ENCODE data around the gene ARAP2.

ARAP2 gene

GRCh38 chr4:36244257-36245082, at the start of gene ARAP2:
Gene ARAP2 (minus strand): TSS chr4:36244514. CDS start chr4:36229486, 15,028 bp downstream.
- DNase-seq (ENCODE audit: low read depth), result no peak

GRCh38 chr4:36292556-36293188, 48.4 kb upstream of the ARAP2 start:
- DNase-seq (ENCODE audit: low read depth), result no peak

- DNase-seq (ENCODE audit: low read depth), result no peak
These were observed 46.3 kb upstream of the ARAP2 start for GRCh38 chr4:36290641-36291040.

GRCh38 chr4:36288731-36289426, 44.6 kb upstream of the ARAP2 start:
- no peak for DNase-seq (ENCODE audit: low read depth)

- no peak for DNase-seq (ENCODE audit: low read depth)
These were observed 42.2 kb upstream of the ARAP2 start for GRCh38 chr4:36286481-36286871.

GRCh38 chr4:36285784-36286480, 41.6 kb upstream of the ARAP2 start:
- DNase-seq (ENCODE audit: low read depth), result no peak

- no peak for DNase-seq (ENCODE audit: low read depth)
These were observed 39.7 kb upstream of the ARAP2 start for GRCh38 chr4:36283912-36284465.

- DNase-seq (ENCODE audit: low read depth), result no peak
These were observed 38.3 kb upstream of the ARAP2 start for GRCh38 chr4:36282503-36283030.

GRCh38 chr4:36281384-36282106, 37.2 kb upstream of the ARAP2 start, which contains the start of gene DTHD1:
Gene DTHD1 (plus strand): TSS chr4:36281616. CDS start chr4:36281759, 143 bp downstream.
- DNase-seq (ENCODE audit: low read depth), result no peak

GRCh38 chr4:36280555-36280954, 36.2 kb upstream of the ARAP2 start:
- DNase-seq (ENCODE audit: low read depth), result no peak

- DNase-seq (ENCODE audit: low read depth), result no peak
These were observed 34.5 kb upstream of the ARAP2 start for GRCh38 chr4:36278789-36279188.

- no peak for DNase-seq (ENCODE audit: low read depth)
These were observed 33.2 kb upstream of the ARAP2 start for GRCh38 chr4:36277533-36277932.

GRCh38 chr4:36274158-36274557, 29.8 kb upstream of the ARAP2 start:
- no peak for DNase-seq (ENCODE audit: low read depth)

GRCh38 chr4:36273276-36273675, 29.0 kb upstream of the ARAP2 start:
- no peak for DNase-seq (ENCODE audit: low read depth)

- no peak for DNase-seq (ENCODE audit: low read depth)
These were observed 25.3 kb upstream of the ARAP2 start for GRCh38 chr4:36269533-36270173.

GRCh38 chr4:36269101-36269500, 24.8 kb upstream of the ARAP2 start:
- no peak for DNase-seq (ENCODE audit: low read depth)

- DNase-seq (ENCODE audit: low read depth), result no peak
These were observed 23.4 kb upstream of the ARAP2 start for GRCh38 chr4:36267486-36268268.

GRCh38 chr4:36264207-36264826, 20.0 kb upstream of the ARAP2 start:
- DNase-seq (ENCODE audit: low read depth), result no peak

GRCh38 chr4:36260731-36261130, 16.4 kb upstream of the ARAP2 start:
- DNase-seq (ENCODE audit: low read depth), result no peak

All from GM04503 (cell line).